NCI-H345 treated with DMSO at 0.1 percent for 48 hours (cell line): ENCODE data around the gene ADARB2.
"Not testable (repeated sequence)": the region's sequence is repeated elsewhere in the genome, so short reads cannot be mapped to it uniquely, and the experiment has no call there.

Experiments
- DNase-seq: peaks from one replicate; lab custom pipeline; 2025; ENCODE audit not compliant: unreplicated experiment; lab: John Stamatoyannopoulos, UW

ADARB2 gene

GRCh38 chr10:1362589-1363445 lies 374.5 kb downstream of the ADARB2 start:
- no peak for DNase-seq

GRCh38 chr10:1361411-1362105 lies 375.8 kb downstream of the ADARB2 start:
- DNase-seq = no peak

- DNase-seq = no peak
These were observed 376.7 kb downstream of the ADARB2 start for GRCh38 chr10:1360558-1361164.

GRCh38 chr10:1360011-1360557 lies 377.2 kb downstream of the ADARB2 start:
- no peak for DNase-seq

GRCh38 chr10:1359626-1359955 lies 377.7 kb downstream of the ADARB2 start:
- DNase-seq = no peak

- no peak for DNase-seq
These were observed 378.3 kb downstream of the ADARB2 start for GRCh38 chr10:1358860-1359625.

- DNase-seq = no peak
These were observed 379.2 kb downstream of the ADARB2 start for GRCh38 chr10:1358147-1358546.

GRCh38 chr10:1356349-1356748 lies 381.0 kb downstream of the ADARB2 start:
- no peak for DNase-seq

GRCh38 chr10:1354809-1355710 lies 382.3 kb downstream of the ADARB2 start:
- no peak for DNase-seq

- DNase-seq = not testable (repeated sequence)
These were observed 385.0 kb downstream of the ADARB2 start for GRCh38 chr10:1352296-1352695.

GRCh38 chr10:1348773-1349050 lies 388.6 kb downstream of the ADARB2 start:
- no peak for DNase-seq

GRCh38 chr10:1347962-1348772 lies 389.2 kb downstream of the ADARB2 start:
- no peak for DNase-seq

GRCh38 chr10:1347525-1347924 lies 389.8 kb downstream of the ADARB2 start:
- DNase-seq = no peak

GRCh38 chr10:1346201-1346600 lies 391.1 kb downstream of the ADARB2 start:
- no peak for DNase-seq

GRCh38 chr10:1345368-1345767 lies 392.0 kb downstream of the ADARB2 start:
- DNase-seq = no peak

- DNase-seq = no peak
These were observed 392.5 kb downstream of the ADARB2 start for GRCh38 chr10:1344846-1345245.

GRCh38 chr10:1344408-1344807 lies 392.9 kb downstream of the ADARB2 start:
- DNase-seq = no peak

GRCh38 chr10:1343176-1343575 lies 394.1 kb downstream of the ADARB2 start:
- DNase-seq = no peak

- DNase-seq = not testable (repeated sequence)
These were observed 396.3 kb downstream of the ADARB2 start for GRCh38 chr10:1341052-1341451.
